DOHH2 (cell line): ENCODE measurements around the gene ATP5F1C.

Experiments
- H3F3A ChIP-seq: fragments of 200-600 bp; sonication (generic), shearing (Covaris generic); 2 replicates; pipeline ENCODE4 v1.6.0; 2016; ENCODE audit warnings: antibody characterized with exemption, mild to moderate bottlenecking; ENCODE audit not compliant: control insufficient read depth, insufficient read depth
- H3K27ac ChIP-seq: fragments of 200-600 bp; sonication (generic); 2 replicates; pipeline ENCODE4 v1.5.1; 2014; ENCODE audit warnings: low read depth, mild to moderate bottlenecking, low read length, moderate library complexity
- H3K27me3 ChIP-seq: fragments of 200-600 bp; sonication (generic); 2 replicates; pipeline ENCODE4 v1.6.1; 2014; ENCODE audit warnings: mild to moderate bottlenecking, low read length, mixed read lengths; ENCODE audit not compliant: control insufficient read depth
- H3K36me3 ChIP-seq: fragments of 200-600 bp; sonication (generic); 2 replicates; pipeline ENCODE4 v1.6.1; 2014; ENCODE audit warnings: mild to moderate bottlenecking, low read length, moderate library complexity, mixed read lengths; ENCODE audit not compliant: control insufficient read depth
- H3K4me1 ChIP-seq: fragments of 200-600 bp; sonication (generic); 2 replicates; pipeline ENCODE4 v1.6.1; 2014; ENCODE audit warnings: mild to moderate bottlenecking, low read length, mixed read lengths; ENCODE audit not compliant: control insufficient read depth
- H3K4me2 ChIP-seq: fragments of 200-600 bp; sonication (generic); 2 replicates; pipeline ENCODE4 v1.6.0; 2014; ENCODE audit warnings: mild to moderate bottlenecking, low read length, moderate library complexity
- H3K4me3 ChIP-seq: fragments of 200-600 bp; sonication (generic); 2 replicates; pipeline ENCODE4 v1.5.1; 2014; ENCODE audit warnings: mild to moderate bottlenecking, low read length, mixed read lengths
- H3K79me2 ChIP-seq: fragments of 200-600 bp; sonication (generic); 2 replicates; pipeline ENCODE4 v1.6.1; 2014; ENCODE audit warnings: mild to moderate bottlenecking, low read length, mixed read lengths; ENCODE audit not compliant: control insufficient read depth
- H3K9me2 ChIP-seq: fragments of 200-600 bp; sonication (generic); replicated peaks from 2 replicates; pipeline ENCODE4 v1.6.1; 2014; ENCODE audit warnings: mild to moderate bottlenecking, low read length, mixed read lengths; ENCODE audit not compliant: control insufficient read depth
- H3K9me3 ChIP-seq: fragments of 200-600 bp; sonication (generic); 2 replicates; pipeline ENCODE4 v1.6.1; 2014; ENCODE audit warnings: antibody characterized with exemption, low read length, mixed read lengths; ENCODE audit not compliant: control insufficient read depth, insufficient read depth
- H4K20me1 ChIP-seq: fragments of 200-600 bp; sonication (generic); 2 replicates; pipeline ENCODE4 v1.6.0; 2014; ENCODE audit warnings: low read depth, mild to moderate bottlenecking, antibody characterized with exemption, low read length, moderate library complexity; ENCODE audit not compliant: control insufficient read depth, insufficient read depth
- EZH2phosphoT487 ChIP-seq: fragments of 200-600 bp; sonication (generic); IDR thresholded peaks from 2 replicates; pipeline ENCODE4 v1.6.1; 2017; ENCODE audit warnings: borderline replicate concordance, mild to moderate bottlenecking, antibody characterized with exemption, low read length, moderate library complexity, mixed read lengths
- TF ChIP-seq, protein P1 (sequence below): fragments of 200-600 bp; sonication (generic); IDR thresholded peaks from one replicate; pipeline ENCODE4 v1.5.1; 2014; ENCODE audit warnings: antibody characterized with exemption, mild to moderate bottlenecking, low read depth, low read length; ENCODE audit not compliant: poor library complexity, severe bottlenecking

Gene ATP5F1C

GRCh38 chr10:7856678-7857077, 68.7 kb downstream of the ATP5F1C start:
- H3K27ac ChIP-seq, result no peak overlapping the region
- H4K20me1 ChIP-seq, result no peaks in the 10 kb centered on the region
- no peaks in the 10 kb centered on the region for H3K4me1 ChIP-seq
- TF ChIP-seq, protein P1, sequence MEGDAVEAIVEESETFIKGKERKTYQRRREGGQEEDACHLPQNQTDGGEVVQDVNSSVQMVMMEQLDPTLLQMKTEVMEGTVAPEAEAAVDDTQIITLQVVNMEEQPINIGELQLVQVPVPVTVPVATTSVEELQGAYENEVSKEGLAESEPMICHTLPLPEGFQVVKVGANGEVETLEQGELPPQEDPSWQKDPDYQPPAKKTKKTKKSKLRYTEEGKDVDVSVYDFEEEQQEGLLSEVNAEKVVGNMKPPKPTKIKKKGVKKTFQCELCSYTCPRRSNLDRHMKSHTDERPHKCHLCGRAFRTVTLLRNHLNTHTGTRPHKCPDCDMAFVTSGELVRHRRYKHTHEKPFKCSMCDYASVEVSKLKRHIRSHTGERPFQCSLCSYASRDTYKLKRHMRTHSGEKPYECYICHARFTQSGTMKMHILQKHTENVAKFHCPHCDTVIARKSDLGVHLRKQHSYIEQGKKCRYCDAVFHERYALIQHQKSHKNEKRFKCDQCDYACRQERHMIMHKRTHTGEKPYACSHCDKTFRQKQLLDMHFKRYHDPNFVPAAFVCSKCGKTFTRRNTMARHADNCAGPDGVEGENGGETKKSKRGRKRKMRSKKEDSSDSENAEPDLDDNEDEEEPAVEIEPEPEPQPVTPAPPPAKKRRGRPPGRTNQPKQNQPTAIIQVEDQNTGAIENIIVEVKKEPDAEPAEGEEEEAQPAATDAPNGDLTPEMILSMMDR, result no peak
- TF ChIP-seq EZH2phosphoT487, result no peak
- no peaks in the 10 kb centered on the region for H3K36me3 ChIP-seq
- H3K4me2 ChIP-seq, result no peak overlapping the region
- H3K79me2 ChIP-seq, result peaks cover 29% of the 10 kb centered on the region
- no peaks in the 10 kb centered on the region for H3K9me2 ChIP-seq
- H3K9me3 ChIP-seq, result peaks cover 3% of the 10 kb centered on the region; the same call in 1 of the 2 replicates
- H3K4me3 ChIP-seq, result no peak overlapping the region
- H3K27me3 ChIP-seq, result no peaks in the 10 kb centered on the region
- no peaks in the 10 kb centered on the region for H3F3A ChIP-seq

- Histone ChIP-seq H3K79me2 (peaks cover 33% of the 10 kb centered on the region), H4K20me1 (no peaks in the 10 kb centered on the region), H3K4me1 (no peaks in the 10 kb centered on the region), H3K9me2 (no peaks in the 10 kb centered on the region), H3K4me3 (no peak overlapping the region), H3K9me3 (peaks cover 3% of the 10 kb centered on the region; the same call in 1 of the 2 replicates), H3K4me2 (no peak overlapping the region), H3F3A (no peaks in the 10 kb centered on the region), H3K27ac (no peak overlapping the region), H3K27me3 (no peaks in the 10 kb centered on the region), H3K36me3 (no peaks in the 10 kb centered on the region)
- TF ChIP-seq, protein P1, result no peak
- no peak for TF ChIP-seq EZH2phosphoT487
These were observed 69.3 kb downstream of the ATP5F1C start for GRCh38 chr10:7857262-7857661.
